22Rv1 (cell line): Measurements from ENCODE around the gene FANCC.

Experiments
- CTCF ChIP-seq: fragments of 450-650 bp; IDR thresholded peaks from 2 replicates; pipeline ENCODE4 v1.5.1; 2017; ENCODE audit warnings: mild to moderate bottlenecking
- ZFX ChIP-seq: fragments of 450-650 bp; IDR thresholded peaks from 2 replicates; pipeline ENCODE4 v1.6.1; 2017; ENCODE audit warnings: antibody characterized with exemption, borderline replicate concordance

GRCh38 chr9:95065224-95065623 lies 252.3 kb downstream of the FANCC start:
- TF ChIP-seq CTCF (no peak), ZFX (no peak)
